Caco-2 (cell line): ENCODE measurements around the gene MRPS27. TPM values are rescaled to one million over a fixed set of nuclear protein-coding genes. Genes with fewer than 3 reads are reported as not detected.

Experiments
- BruUV-seq: library from RNA; stranded (reverse); fragments of 400-500 nt; replicated peaks from 2 replicates; lab custom pipeline; 2021; lab: Mats Ljungman, UMichigan
- CTCF ChIA-PET: fragments of 300-600 bp; sonication (Branson Sonifier 250); formaldehyde crosslinking; loops from one replicate; lab custom pipeline; 2022; ENCODE audit warnings: antibody characterized with exemption; lab: Charles Lee
- POLR2A ChIA-PET: fragments of 300-600 bp; sonication (Branson Sonifier 250); formaldehyde crosslinking; loops from one replicate; lab custom pipeline; 2022; ENCODE audit warnings: antibody characterized with exemption; lab: Charles Lee
- DNase-seq, 2 experiments: peaks; one replicate each; pipeline versions ENCODE4 v3.0.0 to v3.0.0-alpha.2; 2020 to 2022
- H3K27me3 ChIP-seq: replicated peaks from 2 replicates; pipeline ENCODE4 v1.6.0; 2011; ENCODE audit warnings: low read length; ENCODE audit not compliant: control insufficient read depth, insufficient read depth
- H3K36me3 ChIP-seq: 2 replicates; pipeline ENCODE4 v1.5.1; 2011; ENCODE audit warnings: low read length; ENCODE audit not compliant: control insufficient read depth, insufficient read depth
- H3K4me1 ChIP-seq: fragments of 250-450 bp; sonication (Bioruptor Pico); 2 replicates; pipeline ENCODE4 v1.5.1; 2020; ENCODE audit warnings: mild to moderate bottlenecking
- H3K4me3 ChIP-seq: 2 replicates; pipeline ENCODE4 v1.5.1; 2011; ENCODE audit warnings: low read depth, mild to moderate bottlenecking, control low read depth, low read length
- H3K9me3 ChIP-seq: fragments of 250-450 bp; sonication (Bioruptor Pico); 2 replicates; pipeline ENCODE4 v1.5.1; 2020; ENCODE audit warnings: mild to moderate bottlenecking, moderate library complexity
- H3K27ac Mint-ChIP-seq: one replicate; pipeline ENCODE4 v1.8.0; 2022; ENCODE audit warnings: mixed read lengths; ENCODE audit not compliant: unreplicated experiment
- H3K27me3 Mint-ChIP-seq: one replicate; pipeline ENCODE4 v1.8.0; 2022; ENCODE audit warnings: mixed read lengths; ENCODE audit not compliant: insufficient read depth, unreplicated experiment
- H3K36me3 Mint-ChIP-seq: one replicate; pipeline ENCODE4 v1.8.0; 2022; ENCODE audit warnings: mild to moderate bottlenecking, mixed read lengths; ENCODE audit not compliant: insufficient read depth, unreplicated experiment
- H3K4me1 Mint-ChIP-seq: one replicate; pipeline ENCODE4 v1.8.0; 2022; ENCODE audit warnings: low read depth, mixed read lengths; ENCODE audit not compliant: unreplicated experiment
- H3K4me3 Mint-ChIP-seq: one replicate; pipeline ENCODE4 v1.8.0; 2022; ENCODE audit warnings: mild to moderate bottlenecking, moderate library complexity, mixed read lengths; ENCODE audit not compliant: unreplicated experiment
- H3K9me3 Mint-ChIP-seq: one replicate; pipeline ENCODE4 v1.8.0; 2022; ENCODE audit warnings: mixed read lengths; ENCODE audit not compliant: unreplicated experiment
- intact Hi-C: fragments of 100-400 bp; cut with micrococcal nuclease; formaldehyde crosslinking; loops from one replicate; pipeline ENCODE4 v1.10.0; 2022; ENCODE audit not compliant: unreplicated experiment
- total RNA-seq: library from RNA; stranded (reverse); gene quantifications from 2 replicates; pipeline ENCODE4 v1.2.3, GENCODE V29; 2022
- TF ChIP-seq, protein P1 (sequence below), 2 experiments: fragments of 200-600 bp in 1 of 2; IDR thresholded peaks; 1 replicate in 1 of 2; 2 replicates in 1 of 2; pipeline versions ENCODE4 v1.5.1 to v1.8.0; 2011 to 2022; ENCODE audit warnings: antibody characterized with exemption in 1 of 2, control low read depth in 1 of 2, inconsistent platforms in 1 of 2, low read depth in 1 of 2, low read length in 1 of 2, mild to moderate bottlenecking in 1 of 2, moderate library complexity in 1 of 2; ENCODE audit not compliant: insufficient read depth in 1 of 2, severe bottlenecking in 1 of 2, unreplicated experiment in 1 of 2

The MRPS27 gene
- total RNA-seq, 1 experiment from 2014 or later = 71.1 TPM

DNA sequence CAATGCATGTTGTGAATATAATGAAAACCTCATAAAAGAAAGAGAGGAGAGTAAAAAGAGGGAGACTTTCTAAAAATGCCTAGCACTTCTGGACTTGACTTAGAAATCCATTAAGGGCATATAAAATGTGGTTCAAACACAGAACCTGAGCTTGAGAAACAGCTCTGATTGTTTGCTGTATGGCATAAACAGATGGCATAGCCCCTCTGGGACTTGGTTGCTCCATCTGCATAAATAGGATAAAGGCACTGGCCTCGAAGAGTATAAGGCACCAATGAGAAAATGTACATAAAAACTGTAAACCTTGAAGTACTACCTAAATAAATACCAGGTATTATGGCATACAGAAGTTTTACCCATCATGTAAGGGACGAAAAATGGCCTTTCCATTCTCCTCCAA, 23.8 kb downstream of the MRPS27 start:
- Mint-ChIP-seq H3K27me3 (no peaks in the 10 kb centered on the region), H3K36me3 (peaks cover 23% of the 10 kb centered on the region), H3K9me3 (no peaks in the 10 kb centered on the region), H3K27ac (no peak overlapping the region), H3K4me1 (peaks cover 14% of the 10 kb centered on the region), H3K4me3 (no peak overlapping the region)
- H3K27me3 ChIP-seq = no peaks in the 10 kb centered on the region
- no peak for DNase-seq
- H3K4me3 ChIP-seq = no peak overlapping the region
- intact Hi-C loops = no loop called here
- H3K9me3 ChIP-seq = no peaks in the 10 kb centered on the region
- TF ChIP-seq, protein P1, sequence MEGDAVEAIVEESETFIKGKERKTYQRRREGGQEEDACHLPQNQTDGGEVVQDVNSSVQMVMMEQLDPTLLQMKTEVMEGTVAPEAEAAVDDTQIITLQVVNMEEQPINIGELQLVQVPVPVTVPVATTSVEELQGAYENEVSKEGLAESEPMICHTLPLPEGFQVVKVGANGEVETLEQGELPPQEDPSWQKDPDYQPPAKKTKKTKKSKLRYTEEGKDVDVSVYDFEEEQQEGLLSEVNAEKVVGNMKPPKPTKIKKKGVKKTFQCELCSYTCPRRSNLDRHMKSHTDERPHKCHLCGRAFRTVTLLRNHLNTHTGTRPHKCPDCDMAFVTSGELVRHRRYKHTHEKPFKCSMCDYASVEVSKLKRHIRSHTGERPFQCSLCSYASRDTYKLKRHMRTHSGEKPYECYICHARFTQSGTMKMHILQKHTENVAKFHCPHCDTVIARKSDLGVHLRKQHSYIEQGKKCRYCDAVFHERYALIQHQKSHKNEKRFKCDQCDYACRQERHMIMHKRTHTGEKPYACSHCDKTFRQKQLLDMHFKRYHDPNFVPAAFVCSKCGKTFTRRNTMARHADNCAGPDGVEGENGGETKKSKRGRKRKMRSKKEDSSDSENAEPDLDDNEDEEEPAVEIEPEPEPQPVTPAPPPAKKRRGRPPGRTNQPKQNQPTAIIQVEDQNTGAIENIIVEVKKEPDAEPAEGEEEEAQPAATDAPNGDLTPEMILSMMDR (IDR thresholded peaks at IDR 0.05; ENCODE audit: insufficient read depth in 1 of 2, low read depth in 1 of 2, low read length in 1 of 2, severe bottlenecking in 1 of 2, unreplicated experiment in 1 of 2) = no peak
- POLR2A ChIA-PET = no interaction called here
- H3K4me1 ChIP-seq = 0 out of 2 replicates have a peak, but pooled peaks cover under 1% of the 10 kb centered on the region
- BruUV-seq = no TSS peak
- CTCF ChIA-PET = no interaction called here
- no peaks in the 10 kb centered on the region; the same call in 1 of the 2 replicates for H3K36me3 ChIP-seq

DNA sequence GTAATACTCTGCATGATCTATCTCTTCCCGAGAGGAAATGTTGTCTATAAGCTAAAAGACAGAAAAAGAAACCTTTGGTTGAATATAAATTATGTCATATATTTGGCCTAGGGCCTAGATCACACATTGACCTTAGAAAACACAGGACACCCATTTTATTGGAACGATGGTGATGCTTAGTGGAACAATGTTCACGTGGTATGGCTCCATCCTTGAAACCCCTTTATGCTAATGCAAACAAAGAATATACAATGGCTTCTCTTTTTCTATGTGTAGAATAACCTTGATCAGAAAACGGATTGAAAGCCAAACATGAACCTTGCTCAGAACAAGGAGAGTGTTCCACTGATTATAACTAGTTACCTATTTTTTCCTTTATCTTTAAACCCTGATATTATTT, 24.5 kb downstream of the MRPS27 start:
- no peaks in the 10 kb centered on the region for H3K27me3 ChIP-seq
- no peaks in the 10 kb centered on the region for H3K4me1 ChIP-seq
- intact Hi-C loops = no loop called here
- no peak overlapping the region for H3K4me3 Mint-ChIP-seq
- no TSS peak for BruUV-seq
- DNase-seq = no peak
- ChIA-PET POLR2A (no interaction called here), CTCF (no interaction called here)
- peaks cover 24% of the 10 kb centered on the region for H3K36me3 Mint-ChIP-seq
- H3K36me3 ChIP-seq = no peaks in the 10 kb centered on the region; the same call in 1 of the 2 replicates
- H3K27me3 Mint-ChIP-seq = no peaks in the 10 kb centered on the region
- peaks cover 11% of the 10 kb centered on the region for H3K4me1 Mint-ChIP-seq
- H3K9me3 Mint-ChIP-seq = no peaks in the 10 kb centered on the region
- TF ChIP-seq, protein P1 (IDR thresholded peaks at IDR 0.05; ENCODE audit: insufficient read depth in 1 of 2, low read depth in 1 of 2, low read length in 1 of 2, severe bottlenecking in 1 of 2, unreplicated experiment in 1 of 2) = no peak
- H3K9me3 ChIP-seq = no peaks in the 10 kb centered on the region
- no peak overlapping the region for H3K4me3 ChIP-seq
- no peak overlapping the region for H3K27ac Mint-ChIP-seq

DNA sequence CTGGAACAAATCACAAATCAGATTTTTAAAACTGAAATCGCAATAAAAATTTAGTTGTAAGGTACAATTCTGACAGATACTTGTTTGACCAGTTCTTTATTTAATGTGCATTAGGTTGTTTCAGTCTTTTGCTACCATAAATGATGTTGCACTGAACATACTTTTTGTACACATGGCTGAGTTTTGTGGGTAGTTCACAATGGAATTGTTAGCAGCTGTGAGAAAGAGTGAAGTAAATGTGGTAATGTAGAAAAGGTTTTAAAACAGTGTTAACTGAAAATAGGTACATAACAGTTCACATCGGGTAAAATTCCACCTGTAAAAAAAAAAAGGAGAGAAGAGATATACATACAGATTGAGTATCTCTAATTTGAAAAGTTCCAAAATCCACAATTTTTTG, 25.6 kb downstream of the MRPS27 start:
- H3K36me3 ChIP-seq = no peaks in the 10 kb centered on the region; the same call in 1 of the 2 replicates
- H3K9me3 ChIP-seq = no peaks in the 10 kb centered on the region
- Mint-ChIP-seq H3K27ac (no peak overlapping the region), H3K27me3 (no peaks in the 10 kb centered on the region), H3K9me3 (no peaks in the 10 kb centered on the region), H3K36me3 (peaks cover 34% of the 10 kb centered on the region), H3K4me1 (peaks cover 6% of the 10 kb centered on the region), H3K4me3 (no peak overlapping the region)
- POLR2A ChIA-PET = no interaction called here
- H3K4me1 ChIP-seq = no peaks in the 10 kb centered on the region
- intact Hi-C loops = no loop called here
- H3K4me3 ChIP-seq = no peak overlapping the region
- CTCF ChIA-PET = no interaction called here
- BruUV-seq = no TSS peak
- TF ChIP-seq, protein P1 (IDR thresholded peaks at IDR 0.05; ENCODE audit: insufficient read depth in 1 of 2, low read depth in 1 of 2, low read length in 1 of 2, severe bottlenecking in 1 of 2, unreplicated experiment in 1 of 2) = no peak
- no peaks in the 10 kb centered on the region for H3K27me3 ChIP-seq
- DNase-seq = no peak
